ENCODE data around the gene PFN3.
A peak's percentile ranks its signal among the peaks of the same experiment; 100 is the strongest.
"Not testable (repeated sequence)": the region's sequence is repeated elsewhere in the genome, so short reads cannot be mapped to it uniquely, and the experiment has no call there.

The PFN3 gene

GRCh38 chr5:177372034-177372896 is 28.2 kb downstream of the PFN3 start:
- DNase-seq = no peak

- DNase-seq = no peak
Observed at GRCh38 chr5:177371120-177372033, 29.1 kb downstream of the PFN3 start.

GRCh38 chr5:177370488-177371119 is 29.9 kb downstream of the PFN3 start:
- DNase-seq = peak; percentile 62

- no peak for DNase-seq
Observed at GRCh38 chr5:177369645-177370440, 30.6 kb downstream of the PFN3 start.

- DNase-seq = no peak
Observed at GRCh38 chr5:177368869-177369644, 31.4 kb downstream of the PFN3 start.

- DNase-seq = no peak
Observed at GRCh38 chr5:177367981-177368868, 32.2 kb downstream of the PFN3 start.

- no peak for DNase-seq
Observed at GRCh38 chr5:177367323-177367848, 33.1 kb downstream of the PFN3 start.

- DNase-seq = no peak
Observed at GRCh38 chr5:177366528-177367322, 33.7 kb downstream of the PFN3 start.

- no peak for DNase-seq
Observed at GRCh38 chr5:177365845-177366527, 34.5 kb downstream of the PFN3 start.

- no peak for DNase-seq
Observed at GRCh38 chr5:177364159-177364962, 36.1 kb downstream of the PFN3 start.

- no peak for DNase-seq
Observed at GRCh38 chr5:177363565-177363964, 36.9 kb downstream of the PFN3 start.

- DNase-seq = peak; percentile 71
Observed at GRCh38 chr5:177362610-177363507, 37.6 kb downstream of the PFN3 start.

GRCh38 chr5:177362292-177362609 is 38.2 kb downstream of the PFN3 start:
- no peak for DNase-seq

- no peak for DNase-seq
Observed at GRCh38 chr5:177361418-177362291, 38.8 kb downstream of the PFN3 start.

- DNase-seq = not testable (repeated sequence)
Observed at GRCh38 chr5:177360740-177361139, 39.7 kb downstream of the PFN3 start.

GRCh38 chr5:177359860-177360259 is 40.6 kb downstream of the PFN3 start:
- no peak for DNase-seq
